Endothelial cell of umbilical vein (primary cell): Measurements from ENCODE around the gene PPFIBP2.

Experiments used
- POLR2A ChIP-seq: IDR thresholded peaks from 2 replicates; pipeline ENCODE4 v1.6.1; 2012; ENCODE audit warnings: low read depth, mild to moderate bottlenecking, control low read depth, low read length
- POLR2AphosphoS5 ChIP-seq: IDR thresholded peaks from 2 replicates; pipeline ENCODE4 v1.6.1; 2012; ENCODE audit warnings: low read depth, mild to moderate bottlenecking, control low read depth, low read length, moderate library complexity; ENCODE audit not compliant: insufficient read depth
- TF ChIP-seq, protein P1 (sequence below): IDR thresholded peaks from 2 replicates; pipeline ENCODE4 v1.6.1; 2011; ENCODE audit not compliant: insufficient read depth, insufficient read length

DNA sequence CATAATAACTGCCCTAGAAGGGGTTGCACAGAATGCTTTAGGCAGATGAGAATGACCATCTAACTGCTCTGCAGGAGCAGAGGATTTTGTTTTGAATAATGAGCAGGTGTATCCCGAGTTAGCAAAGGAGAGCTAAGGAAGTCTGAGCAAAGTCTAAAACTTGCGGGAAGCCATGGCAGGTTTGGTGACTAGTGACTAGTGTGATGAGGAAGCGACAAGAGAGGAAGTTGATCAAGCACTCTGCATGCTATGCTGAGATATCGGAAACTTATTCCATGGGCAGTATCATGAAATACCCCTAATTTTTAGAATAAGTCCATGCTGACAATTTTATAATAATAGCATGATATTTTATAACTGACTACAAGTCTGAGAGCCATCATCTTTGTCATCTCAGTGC lies 15.6 kb upstream of the PPFIBP2 start:
- TF ChIP-seq, protein P1, sequence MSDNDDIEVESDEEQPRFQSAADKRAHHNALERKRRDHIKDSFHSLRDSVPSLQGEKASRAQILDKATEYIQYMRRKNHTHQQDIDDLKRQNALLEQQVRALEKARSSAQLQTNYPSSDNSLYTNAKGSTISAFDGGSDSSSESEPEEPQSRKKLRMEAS = no peak
- TF ChIP-seq POLR2AphosphoS5 (no peak), POLR2A (no peak)
